Measurements from ENCODE around the gene WDR45B.

Gene WDR45B

GRCh38 chr17:82683534-82683933, 35.3 kb upstream of the WDR45B start:
- Histone ChIP-seq H3F3A (ENCODE audit: insufficient read depth, low read length) (no peaks in the 10 kb centered on the region), H3K79me2 (ENCODE audit: insufficient read depth, low read length) (no peaks in the 10 kb centered on the region), H4K20me1 (ENCODE audit: insufficient read depth, low read length) (no peaks in the 10 kb centered on the region), H2AFZ (ENCODE audit: low read length) (no peak overlapping the region), H3K36me3 (ENCODE audit: insufficient read depth, low read length) (no peaks in the 10 kb centered on the region), H3K4me2 (ENCODE audit: low read length) (no peak overlapping the region), H3K27ac (ENCODE audit: low read depth, low read length, poor library complexity, severe bottlenecking) (no peak overlapping the region), H3K27me3 (ENCODE audit: insufficient read depth, low read length) (no peaks in the 10 kb centered on the region; the same call in 1 of the 2 replicates), H3K9me2 (ENCODE audit: low read depth, low read length) (no peaks in the 10 kb centered on the region), H3K9me3 (ENCODE audit: low read length) (0 out of 2 replicates have a peak, but pooled peaks cover 7% of the 10 kb centered on the region), H3K4me1 (ENCODE audit: insufficient read depth, low read length, severe bottlenecking) (peaks cover 2% of the 10 kb centered on the region), H3K9ac (ENCODE audit: low read length) (no peak overlapping the region), H3K4me3 (ENCODE audit: low read depth, low read length, poor library complexity, severe bottlenecking) (no peak overlapping the region)
- TF ChIP-seq CTCF (IDR thresholded peaks at IDR 0.05; ENCODE audit: low read length), result no peak
- TF ChIP-seq EZH2 (IDR thresholded peaks at IDR 0.05; ENCODE audit: borderline replicate concordance, low read length), result no peak

- no peaks in the 10 kb centered on the region for H3F3A ChIP-seq (ENCODE audit: insufficient read depth, low read length)
- H3K27me3 ChIP-seq (ENCODE audit: insufficient read depth, low read length), result no peaks in the 10 kb centered on the region
- no peak overlapping the region for H2AFZ ChIP-seq (ENCODE audit: low read length)
- H3K27ac ChIP-seq (ENCODE audit: low read depth, low read length, poor library complexity, severe bottlenecking), result no peak overlapping the region
- H3K4me3 ChIP-seq (ENCODE audit: low read depth, low read length, poor library complexity, severe bottlenecking), result no peak overlapping the region
- H3K79me2 ChIP-seq (ENCODE audit: insufficient read depth, low read length), result no peaks in the 10 kb centered on the region
- H3K9me2 ChIP-seq (ENCODE audit: low read depth, low read length), result no peaks in the 10 kb centered on the region
- no peak overlapping the region for H3K9ac ChIP-seq (ENCODE audit: low read length)
- no peaks in the 10 kb centered on the region for H3K36me3 ChIP-seq (ENCODE audit: insufficient read depth, low read length)
- no peaks in the 10 kb centered on the region for H4K20me1 ChIP-seq (ENCODE audit: insufficient read depth, low read length)
- H3K9me3 ChIP-seq (ENCODE audit: low read length), result 0 out of 2 replicates have a peak, but pooled peaks cover 7% of the 10 kb centered on the region
- H3K4me2 ChIP-seq (ENCODE audit: low read length), result no peak overlapping the region
- TF ChIP-seq CTCF (IDR thresholded peaks at IDR 0.05; ENCODE audit: low read length) (no peak), EZH2 (IDR thresholded peaks at IDR 0.05; ENCODE audit: borderline replicate concordance, low read length) (no peak)
- H3K4me1 ChIP-seq (ENCODE audit: insufficient read depth, low read length, severe bottlenecking), result peaks cover 14% of the 10 kb centered on the region
These were observed 33.3 kb upstream of the WDR45B start for GRCh38 chr17:82681547-82681946.

- Histone ChIP-seq H3F3A (ENCODE audit: insufficient read depth, low read length) (no peaks in the 10 kb centered on the region), H3K9me3 (ENCODE audit: low read length) (0 out of 2 replicates have a peak, but pooled peaks cover 7% of the 10 kb centered on the region), H3K27ac (ENCODE audit: low read depth, low read length, poor library complexity, severe bottlenecking) (no peak overlapping the region), H4K20me1 (ENCODE audit: insufficient read depth, low read length) (no peaks in the 10 kb centered on the region), H3K27me3 (ENCODE audit: insufficient read depth, low read length) (no peaks in the 10 kb centered on the region), H2AFZ (ENCODE audit: low read length) (no peak overlapping the region), H3K4me2 (ENCODE audit: low read length) (no peak overlapping the region), H3K9me2 (ENCODE audit: low read depth, low read length) (no peaks in the 10 kb centered on the region), H3K4me3 (ENCODE audit: low read depth, low read length, poor library complexity, severe bottlenecking) (no peak overlapping the region), H3K9ac (ENCODE audit: low read length) (no peak overlapping the region), H3K36me3 (ENCODE audit: insufficient read depth, low read length) (no peaks in the 10 kb centered on the region), H3K4me1 (ENCODE audit: insufficient read depth, low read length, severe bottlenecking) (peaks cover 14% of the 10 kb centered on the region), H3K79me2 (ENCODE audit: insufficient read depth, low read length) (no peaks in the 10 kb centered on the region)
- TF ChIP-seq CTCF (IDR thresholded peaks at IDR 0.05; ENCODE audit: low read length) (no peak), EZH2 (IDR thresholded peaks at IDR 0.05; ENCODE audit: borderline replicate concordance, low read length) (no peak)
These were observed 31.6 kb upstream of the WDR45B start for GRCh38 chr17:82679586-82680465.

Data from OCI-LY1 (cell line).